Activated effector memory CD4-positive, alpha-beta T cell treated with anti-CD3 and anti-CD28 coated beads, Interleukin-2, amount 50 U/mL, for 16 hours (primary cell): ENCODE measurements around the gene SLC12A6.
A peak's percentile ranks its signal among the peaks of the same experiment; 100 is the strongest.
"Not testable (repeated sequence)": the region's sequence is repeated elsewhere in the genome, so short reads cannot be mapped to it uniquely, and the experiment has no call there.

Source experiments
- DNase-seq: peaks from one replicate; pipeline ENCODE4 v3.0.0-alpha.2; 2020

Gene SLC12A6

GRCh38 chr15:34248190-34248589, 89.4 kb downstream of the SLC12A6 start:
- no peak for DNase-seq

- DNase-seq = no peak
These were observed 91.2 kb downstream of the SLC12A6 start for GRCh38 chr15:34246276-34246976.

DNA sequence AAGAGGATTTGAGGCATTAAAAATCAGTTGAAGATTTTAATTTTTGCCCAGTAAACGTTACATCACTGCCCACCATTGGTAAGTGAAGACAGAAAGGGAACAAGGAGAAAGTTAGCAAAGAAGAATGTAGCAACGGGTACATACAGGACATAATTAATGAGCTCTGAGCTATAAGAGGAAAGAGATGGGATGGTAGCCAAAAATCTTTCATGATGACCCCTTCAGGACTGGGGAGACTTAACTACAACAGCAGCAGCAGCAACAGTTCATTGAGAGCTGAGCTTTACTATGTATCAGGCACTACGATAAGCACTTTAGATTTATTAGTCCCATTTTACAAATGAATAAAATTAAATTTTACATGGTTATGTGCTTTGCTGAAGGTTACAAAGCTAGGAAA, 94.4 kb downstream of the SLC12A6 start:
- no peak for DNase-seq

DNA sequence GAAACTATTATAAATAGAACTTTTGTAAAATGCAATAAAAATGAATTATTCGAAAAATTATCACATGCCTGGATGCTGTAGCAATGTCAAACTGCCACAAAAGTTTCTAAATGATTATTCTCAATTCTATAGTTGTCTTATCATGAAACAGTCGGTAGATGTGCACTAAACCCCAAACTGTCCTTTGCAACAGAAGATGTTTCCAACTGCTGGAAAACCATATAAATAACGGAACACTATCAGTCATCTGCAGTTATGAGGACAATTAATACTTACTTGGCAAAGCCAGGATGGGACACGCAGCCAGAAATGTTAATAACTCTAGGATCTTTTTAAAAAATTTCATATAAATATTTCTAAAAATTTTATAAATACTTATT, 95.3 kb downstream of the SLC12A6 start:
- no peak for DNase-seq

GRCh38 chr15:34241376-34242330, 95.9 kb downstream of the SLC12A6 start:
- no peak for DNase-seq

- no peak for DNase-seq
These were observed 97.0 kb downstream of the SLC12A6 start for GRCh38 chr15:34240537-34240936.

- peak; percentile 71 for DNase-seq
These were observed 98.3 kb downstream of the SLC12A6 start for GRCh38 chr15:34239151-34239808.

GRCh38 chr15:34233614-34234013, 104.0 kb downstream of the SLC12A6 start:
- no peak for DNase-seq

GRCh38 chr15:34223904-34224596, 113.5 kb downstream of the SLC12A6 start:
- no peak for DNase-seq

DNA sequence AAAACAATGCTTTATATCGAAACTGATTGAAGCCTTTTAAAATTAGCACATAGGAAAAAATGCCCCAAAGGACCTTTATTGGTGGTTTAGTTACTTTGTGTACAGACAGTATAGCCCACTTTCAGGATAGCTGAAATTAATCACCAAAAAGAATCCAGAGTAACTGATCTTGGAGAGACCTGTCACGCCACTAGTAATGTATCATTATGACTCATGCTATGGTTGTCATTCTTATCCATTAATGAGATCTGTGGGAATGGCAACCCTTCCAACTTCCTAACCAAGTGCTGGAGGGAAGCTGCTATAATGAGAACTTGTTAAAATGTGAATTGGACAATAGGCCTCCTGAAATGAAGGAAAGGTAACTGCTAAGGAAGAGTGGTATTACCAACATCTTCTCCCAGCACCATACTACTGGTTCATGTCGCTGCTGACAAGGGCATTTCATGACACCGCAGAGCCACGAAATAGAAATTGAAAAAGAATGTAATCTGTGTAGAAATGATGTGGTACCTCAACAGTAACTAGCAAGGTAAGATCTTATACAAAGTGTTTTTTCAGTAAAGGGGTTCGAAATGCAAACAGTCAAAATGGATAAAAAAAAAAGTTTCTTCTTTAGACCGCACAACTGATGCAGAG, 119.9 kb downstream of the SLC12A6 start:
- DNase-seq = no peak

DNA sequence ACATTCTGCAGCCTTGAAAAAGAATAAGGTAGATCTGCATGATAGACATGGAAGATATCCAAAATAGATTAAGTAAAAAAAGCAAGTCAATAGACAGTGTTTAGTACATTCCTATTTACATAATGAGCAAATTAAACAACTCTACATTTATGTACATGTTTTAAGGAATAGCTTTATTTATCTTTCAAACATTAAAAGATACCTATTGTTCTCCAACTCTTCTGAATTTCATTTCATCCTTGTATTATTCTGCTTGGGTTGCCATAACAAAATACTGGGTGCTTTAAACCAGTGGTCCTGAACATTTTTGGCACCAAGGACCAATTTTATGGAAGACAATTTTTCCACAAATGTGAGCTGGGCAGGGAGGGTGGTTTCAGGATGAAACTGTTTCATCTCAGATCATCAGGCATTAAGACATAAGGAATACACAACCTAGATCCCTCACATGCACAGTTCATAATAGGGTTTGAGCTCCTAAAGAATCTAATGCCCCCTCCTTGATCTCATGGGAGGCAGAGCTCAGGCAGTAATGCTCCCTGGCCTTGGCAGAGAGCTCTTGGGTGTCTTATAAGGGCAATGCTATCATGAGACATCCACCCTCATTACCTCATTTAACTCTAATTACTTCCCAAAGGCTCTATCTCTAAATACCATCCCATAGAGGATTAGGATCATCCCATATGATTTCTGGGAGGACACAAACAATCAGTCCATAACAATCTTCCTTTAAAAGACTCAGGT, 120.9 kb downstream of the SLC12A6 start:
- DNase-seq = no peak

DNA sequence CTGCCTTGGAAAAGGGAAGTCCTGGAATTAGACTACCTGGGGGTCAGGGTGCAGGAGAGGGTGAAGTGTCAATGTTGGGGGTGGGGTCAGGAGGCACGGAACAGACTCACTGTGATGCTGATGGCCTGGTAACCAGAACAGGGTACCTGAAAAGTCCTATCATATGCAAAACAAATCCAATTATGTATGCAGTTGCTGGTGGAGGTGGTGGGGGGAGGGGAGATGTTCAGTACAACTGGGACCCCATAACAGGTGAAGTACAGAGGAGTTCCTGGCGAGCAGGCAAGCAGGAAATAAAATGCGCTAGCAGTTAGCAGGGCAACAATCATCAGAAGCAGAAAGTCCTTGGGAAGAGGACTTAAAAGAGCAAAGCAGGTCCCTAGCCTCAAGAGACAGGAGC, 123.4 kb downstream of the SLC12A6 start:
- no peak for DNase-seq

DNA sequence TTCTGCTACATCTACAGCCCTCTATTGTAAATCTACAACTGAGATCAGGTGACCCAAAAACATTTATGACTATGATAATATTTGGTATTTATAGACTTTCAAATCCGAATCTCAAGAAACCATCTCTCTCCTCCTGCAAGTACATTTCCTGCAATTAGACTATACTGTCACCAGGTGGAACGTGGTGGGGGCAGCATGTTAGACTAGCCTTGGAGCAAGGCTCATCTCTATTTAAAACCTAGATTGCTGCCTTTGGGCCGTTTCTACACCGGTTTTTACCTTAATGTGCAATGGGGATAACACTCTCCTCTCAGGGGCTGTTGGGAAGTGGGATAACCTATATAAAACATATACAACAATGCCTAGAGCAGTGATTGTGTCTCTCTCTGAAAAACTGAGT, 123.9 kb downstream of the SLC12A6 start:
- DNase-seq = no peak

- DNase-seq = peak; percentile 99
These were observed 127.9 kb downstream of the SLC12A6 start, which contains the start of gene KATNBL1 for GRCh38 chr15:34209421-34210282. KATNBL1 (minus strand) TSS chr15:34210096; CDS start chr15:34163676, 46,420 bp downstream.

DNA sequence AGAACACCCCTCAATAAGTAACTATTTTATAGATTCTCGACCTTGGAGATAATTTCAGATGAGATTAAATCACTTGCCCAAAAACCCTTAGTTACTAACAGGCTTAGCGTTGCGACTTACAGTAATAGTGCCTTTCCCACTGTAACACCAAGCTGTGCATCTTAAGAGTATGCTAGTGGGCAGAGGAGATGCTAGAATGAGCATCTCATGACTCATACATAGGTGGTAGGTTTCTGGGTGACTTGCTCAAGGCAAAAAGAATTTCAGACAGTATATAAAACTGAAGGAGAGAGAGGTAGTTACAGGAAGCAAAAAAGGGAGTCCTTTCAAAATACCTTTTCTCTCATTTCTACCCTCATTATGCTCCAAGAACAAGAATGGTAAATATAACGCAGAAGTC, 131.6 kb downstream of the SLC12A6 start:
- DNase-seq = no peak

GRCh38 chr15:34203936-34204335, 133.6 kb downstream of the SLC12A6 start:
- no peak for DNase-seq

DNA sequence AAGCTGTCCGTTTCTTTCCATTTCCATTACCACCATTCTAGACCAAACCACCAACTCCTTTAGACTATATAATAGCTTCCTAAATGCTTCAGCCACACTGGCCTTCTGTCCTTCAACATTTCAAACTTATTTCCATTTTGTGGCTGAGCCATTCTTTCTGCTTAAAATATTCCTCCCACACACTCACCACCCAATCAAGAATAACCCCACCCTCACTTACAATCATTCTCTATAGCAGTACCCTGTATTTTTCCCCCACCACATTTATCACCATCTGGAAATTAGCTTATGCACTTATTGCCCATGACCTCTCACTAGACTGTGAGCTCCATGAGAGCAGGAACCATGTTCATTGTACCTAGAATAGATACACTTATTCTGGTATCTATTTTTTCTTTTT, 134.3 kb downstream of the SLC12A6 start:
- no peak for DNase-seq

- not testable (repeated sequence) for DNase-seq
These were observed 144.3 kb downstream of the SLC12A6 start for GRCh38 chr15:34193272-34193671.

- DNase-seq = no peak
These were observed 148.9 kb downstream of the SLC12A6 start for GRCh38 chr15:34188711-34189110.

GRCh38 chr15:34185666-34186065, 151.9 kb downstream of the SLC12A6 start:
- no peak for DNase-seq

GRCh38 chr15:34182942-34183341, 154.6 kb downstream of the SLC12A6 start:
- no peak for DNase-seq
